PC-3 (cell line): ENCODE results near the gene COL9A2.

Source experiments
- EZH2phosphoT487 ChIP-seq: fragments of 300-600 bp; sonication (generic); IDR thresholded peaks from 2 replicates; pipeline ENCODE4 v1.6.1; 2018; ENCODE audit warnings: mild to moderate bottlenecking, antibody characterized with exemption, low read length, borderline replicate concordance
- TF ChIP-seq, protein P1 (sequence below): fragments of 300-600 bp; sonication (generic); conservative IDR thresholded peaks from 2 replicates; pipeline ENCODE4 v1.5.1; 2017; ENCODE audit warnings: antibody characterized with exemption, low read depth, mild to moderate bottlenecking, low read length

DNA sequence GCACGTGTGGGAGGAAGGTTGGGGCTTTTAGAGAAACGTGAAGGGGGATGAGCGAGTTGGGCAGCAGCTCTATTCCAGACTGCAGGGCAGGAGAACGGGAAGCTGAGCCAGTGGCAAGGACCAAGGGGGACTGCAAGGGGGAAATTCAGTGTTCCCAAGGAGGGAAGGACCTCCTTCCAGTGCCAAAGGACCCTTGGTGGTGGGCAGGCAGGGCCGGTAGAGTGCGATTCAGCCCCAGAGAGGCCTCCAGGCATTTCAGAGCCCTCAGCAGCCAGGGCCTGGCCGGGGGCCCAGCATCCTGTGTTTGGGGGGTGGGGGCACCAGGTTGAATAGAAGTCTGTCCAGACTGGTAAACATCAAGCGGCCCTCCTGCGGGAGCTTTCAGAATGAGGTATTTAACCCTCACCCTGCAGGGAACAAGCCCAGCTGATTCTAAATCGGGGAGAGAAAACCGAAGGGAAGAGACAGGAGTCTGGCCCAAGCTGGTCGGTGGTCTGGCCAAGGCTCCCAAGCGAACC, 2.3 kb downstream of the COL9A2 start:
- TF ChIP-seq, protein P1, sequence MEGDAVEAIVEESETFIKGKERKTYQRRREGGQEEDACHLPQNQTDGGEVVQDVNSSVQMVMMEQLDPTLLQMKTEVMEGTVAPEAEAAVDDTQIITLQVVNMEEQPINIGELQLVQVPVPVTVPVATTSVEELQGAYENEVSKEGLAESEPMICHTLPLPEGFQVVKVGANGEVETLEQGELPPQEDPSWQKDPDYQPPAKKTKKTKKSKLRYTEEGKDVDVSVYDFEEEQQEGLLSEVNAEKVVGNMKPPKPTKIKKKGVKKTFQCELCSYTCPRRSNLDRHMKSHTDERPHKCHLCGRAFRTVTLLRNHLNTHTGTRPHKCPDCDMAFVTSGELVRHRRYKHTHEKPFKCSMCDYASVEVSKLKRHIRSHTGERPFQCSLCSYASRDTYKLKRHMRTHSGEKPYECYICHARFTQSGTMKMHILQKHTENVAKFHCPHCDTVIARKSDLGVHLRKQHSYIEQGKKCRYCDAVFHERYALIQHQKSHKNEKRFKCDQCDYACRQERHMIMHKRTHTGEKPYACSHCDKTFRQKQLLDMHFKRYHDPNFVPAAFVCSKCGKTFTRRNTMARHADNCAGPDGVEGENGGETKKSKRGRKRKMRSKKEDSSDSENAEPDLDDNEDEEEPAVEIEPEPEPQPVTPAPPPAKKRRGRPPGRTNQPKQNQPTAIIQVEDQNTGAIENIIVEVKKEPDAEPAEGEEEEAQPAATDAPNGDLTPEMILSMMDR = no peak
- no peak for TF ChIP-seq EZH2phosphoT487
